Activated CD8-positive, alpha-beta memory T cell treated with anti-CD3 and anti-CD28 coated beads for 48 hours (primary cell): ENCODE data around the gene BBS7.
A peak's percentile ranks its signal among the peaks of the same experiment; 100 is the strongest.

Source experiments
- DNase-seq, 3 experiments: peaks; one replicate each; pipeline ENCODE4 v3.0.0-alpha.2; 2020; ENCODE audit warnings: low read depth in 2 of 3, low spot score in 2 of 3

BBS7 gene, protein sequence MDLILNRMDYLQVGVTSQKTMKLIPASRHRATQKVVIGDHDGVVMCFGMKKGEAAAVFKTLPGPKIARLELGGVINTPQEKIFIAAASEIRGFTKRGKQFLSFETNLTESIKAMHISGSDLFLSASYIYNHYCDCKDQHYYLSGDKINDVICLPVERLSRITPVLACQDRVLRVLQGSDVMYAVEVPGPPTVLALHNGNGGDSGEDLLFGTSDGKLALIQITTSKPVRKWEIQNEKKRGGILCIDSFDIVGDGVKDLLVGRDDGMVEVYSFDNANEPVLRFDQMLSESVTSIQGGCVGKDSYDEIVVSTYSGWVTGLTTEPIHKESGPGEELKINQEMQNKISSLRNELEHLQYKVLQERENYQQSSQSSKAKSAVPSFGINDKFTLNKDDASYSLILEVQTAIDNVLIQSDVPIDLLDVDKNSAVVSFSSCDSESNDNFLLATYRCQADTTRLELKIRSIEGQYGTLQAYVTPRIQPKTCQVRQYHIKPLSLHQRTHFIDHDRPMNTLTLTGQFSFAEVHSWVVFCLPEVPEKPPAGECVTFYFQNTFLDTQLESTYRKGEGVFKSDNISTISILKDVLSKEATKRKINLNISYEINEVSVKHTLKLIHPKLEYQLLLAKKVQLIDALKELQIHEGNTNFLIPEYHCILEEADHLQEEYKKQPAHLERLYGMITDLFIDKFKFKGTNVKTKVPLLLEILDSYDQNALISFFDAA

DNA sequence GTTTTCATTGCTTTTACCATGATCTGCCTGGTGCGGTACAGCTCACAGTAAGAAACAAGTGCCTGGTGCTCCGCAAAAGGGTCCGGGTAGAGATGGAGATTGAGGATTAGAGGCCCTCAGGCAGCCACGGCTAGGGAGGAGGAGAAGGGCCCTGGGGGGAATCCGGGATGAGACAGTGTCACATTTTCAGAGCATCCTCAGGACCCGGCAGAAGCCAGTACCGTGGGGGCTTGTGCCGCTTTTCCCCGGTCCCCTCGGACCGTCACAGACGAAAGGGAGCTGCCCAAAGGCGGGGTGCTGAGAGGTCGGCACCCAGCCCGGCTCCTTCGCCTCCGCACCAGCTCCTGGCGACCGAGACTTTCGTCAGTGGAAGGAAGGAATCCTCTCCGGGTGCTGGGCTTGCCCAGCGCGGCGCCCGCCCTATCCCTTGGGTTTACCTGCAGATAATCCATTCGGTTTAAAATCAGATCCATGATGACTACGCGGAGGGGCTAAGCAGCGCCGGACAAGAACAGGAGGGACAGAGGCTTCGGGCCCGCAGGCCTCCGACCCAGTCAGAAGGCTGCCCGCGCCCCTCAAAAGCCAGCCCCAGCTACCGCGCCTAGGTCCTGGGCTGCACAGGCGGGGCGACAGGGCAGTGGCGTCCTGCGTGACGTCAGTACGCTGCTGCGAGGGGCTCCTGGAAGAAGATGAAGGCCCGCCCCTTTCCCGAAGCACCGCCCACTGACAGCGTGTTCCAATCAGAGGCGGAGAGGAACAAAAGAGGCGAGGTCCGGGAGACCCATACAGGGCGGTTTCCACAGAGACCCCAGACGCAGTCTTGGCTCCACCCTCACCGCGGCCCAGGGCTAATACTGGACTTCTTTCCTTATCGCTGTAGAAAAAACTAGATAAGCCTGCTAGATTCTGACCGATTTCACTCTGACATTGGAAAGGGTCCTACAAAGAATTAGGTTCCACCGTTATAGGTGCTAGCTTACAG lies at the start of gene BBS7:
TSS of gene BBS7 (minus strand) at position 634 of the 982 bp plus-strand sequence. CDS start at position 473, 161 bp downstream.
- peak; percentile 81 to 91 (median 87) for DNase-seq

DNA sequence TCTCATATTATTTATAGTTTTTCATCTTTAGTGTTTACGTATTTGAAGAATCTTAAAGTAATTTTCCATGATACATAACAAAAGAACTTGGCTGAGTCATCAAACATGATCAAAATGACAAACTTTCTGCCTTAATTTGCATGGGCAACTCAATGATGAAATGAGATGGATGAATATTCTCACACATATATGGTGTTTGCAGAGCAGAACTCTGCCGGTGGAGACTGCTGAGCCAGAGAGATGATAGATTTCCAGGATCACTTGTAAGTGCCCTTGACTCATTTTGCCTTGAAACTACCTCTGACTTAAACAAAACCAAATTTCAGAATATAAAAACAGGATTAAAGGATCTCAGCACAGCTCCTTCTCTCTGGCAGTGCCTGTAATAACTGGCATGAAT lies 43.4 kb upstream of the BBS7 start:
- no peak for DNase-seq

DNA sequence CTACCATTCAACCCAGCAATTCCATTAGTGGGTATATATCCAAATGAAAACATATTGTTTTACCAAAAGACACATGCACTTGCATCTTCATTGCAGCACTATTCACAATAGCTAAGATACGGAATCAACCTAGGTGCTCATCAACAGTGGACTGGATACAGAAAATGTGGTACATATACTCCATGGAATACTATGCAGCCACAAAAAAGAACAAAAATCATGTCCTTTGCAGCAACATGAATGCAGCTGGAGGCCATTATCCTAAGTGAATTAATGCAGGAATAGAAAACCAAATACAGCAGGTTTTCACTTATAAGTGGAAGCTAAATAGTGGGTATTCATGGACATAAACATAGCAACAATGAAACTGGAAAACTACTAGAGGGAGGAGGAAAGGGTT lies 38.1 kb upstream of the BBS7 start:
- no peak for DNase-seq

DNA sequence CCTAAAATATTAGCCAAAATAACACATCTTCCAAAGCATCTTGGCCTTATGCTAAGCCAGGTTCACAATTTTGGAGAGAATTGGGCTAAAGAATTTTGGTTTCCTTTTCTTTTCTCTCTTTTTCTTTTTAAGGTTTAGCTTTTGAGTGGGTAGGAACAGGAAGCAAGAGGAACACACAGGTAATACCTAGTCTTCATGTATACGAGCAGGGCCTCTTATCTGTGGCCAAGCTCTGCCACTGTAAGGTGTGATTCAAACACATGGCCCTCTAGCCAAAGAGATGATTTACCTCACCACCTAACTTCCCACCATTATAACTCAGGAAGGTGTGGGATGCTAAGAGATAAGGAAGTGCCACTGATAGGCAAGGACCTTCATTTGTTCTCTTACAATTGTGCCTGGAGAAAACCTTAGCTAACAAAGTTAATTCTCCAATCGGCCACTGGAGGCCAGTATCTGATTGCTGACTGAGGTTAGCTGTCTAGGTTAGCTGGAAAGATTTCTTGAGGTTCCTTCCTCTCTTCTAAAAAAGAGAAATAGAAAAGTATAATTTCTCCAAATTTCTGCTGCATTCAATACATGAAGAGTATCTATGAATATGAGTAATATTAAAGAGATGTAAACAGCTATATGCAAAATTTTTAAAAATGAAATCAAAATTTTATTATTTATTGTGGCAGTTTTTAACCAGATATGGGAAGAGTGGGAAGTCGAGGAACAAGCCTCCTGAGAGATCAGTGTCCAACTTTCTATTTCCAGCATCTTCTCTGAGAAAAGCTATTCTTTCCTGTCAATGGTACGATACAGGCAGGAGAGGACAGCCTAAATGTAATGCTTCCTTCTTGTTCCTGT lies 30.1 kb upstream of the BBS7 start:
- no peak for DNase-seq

DNA sequence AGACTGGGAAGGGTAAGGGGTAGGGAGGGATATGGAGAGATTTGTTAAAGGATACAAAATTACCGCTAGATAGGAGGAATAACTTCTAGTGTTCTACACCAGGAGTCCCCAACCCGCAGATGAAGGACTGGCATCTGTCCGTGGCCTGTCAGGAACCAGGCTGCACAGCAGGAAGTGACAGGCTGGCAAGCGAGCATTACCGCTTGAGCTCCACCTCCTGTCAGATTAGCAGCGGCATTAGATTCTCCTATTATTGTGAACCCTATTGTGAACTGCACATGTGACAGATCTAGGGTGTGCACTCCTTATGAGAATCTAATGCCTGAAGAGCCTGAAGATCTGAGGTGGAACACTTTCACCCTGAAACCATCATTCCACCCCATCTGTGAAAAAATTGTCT lies 27.9 kb upstream of the BBS7 start:
- no peak for DNase-seq

DNA sequence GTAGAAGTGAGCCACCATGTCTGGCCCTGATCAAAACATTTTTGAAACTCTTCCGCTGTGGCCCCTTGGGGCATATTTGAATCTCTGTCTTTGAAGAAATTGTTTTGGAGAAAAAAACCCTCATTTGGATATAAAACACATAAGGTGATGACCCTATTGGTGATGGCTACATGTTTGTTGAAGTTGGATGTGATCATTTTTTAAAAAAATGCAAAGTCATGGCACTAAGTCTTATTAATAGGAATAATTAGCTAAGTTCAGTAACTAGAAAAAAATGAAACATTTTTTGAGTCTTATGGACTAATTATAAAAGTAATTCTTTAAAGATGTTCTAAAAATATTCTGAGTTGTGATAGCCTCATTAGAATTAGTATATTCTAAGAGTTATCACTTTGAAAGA lies 17.9 kb upstream of the BBS7 start:
- DNase-seq = no peak

DNA sequence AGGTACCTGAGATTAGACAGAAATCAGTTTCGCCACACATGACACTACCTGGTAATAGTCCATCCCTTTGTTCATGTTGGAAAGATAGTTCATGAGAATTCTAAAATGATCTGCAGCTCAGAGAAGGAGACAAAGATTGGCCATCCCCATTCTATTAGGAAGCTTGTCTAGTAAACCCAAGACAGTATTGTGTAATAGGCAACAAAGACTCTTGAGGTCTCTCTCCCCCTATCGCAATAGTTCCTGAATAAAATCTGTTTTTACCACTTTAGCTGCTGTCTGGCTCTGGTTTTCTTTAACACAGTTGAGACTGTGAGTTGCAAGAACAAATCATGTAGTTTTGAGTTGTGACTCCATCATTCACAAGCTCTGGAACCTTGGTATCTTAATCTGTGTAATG lies 14.8 kb upstream of the BBS7 start:
- no peak for DNase-seq

DNA sequence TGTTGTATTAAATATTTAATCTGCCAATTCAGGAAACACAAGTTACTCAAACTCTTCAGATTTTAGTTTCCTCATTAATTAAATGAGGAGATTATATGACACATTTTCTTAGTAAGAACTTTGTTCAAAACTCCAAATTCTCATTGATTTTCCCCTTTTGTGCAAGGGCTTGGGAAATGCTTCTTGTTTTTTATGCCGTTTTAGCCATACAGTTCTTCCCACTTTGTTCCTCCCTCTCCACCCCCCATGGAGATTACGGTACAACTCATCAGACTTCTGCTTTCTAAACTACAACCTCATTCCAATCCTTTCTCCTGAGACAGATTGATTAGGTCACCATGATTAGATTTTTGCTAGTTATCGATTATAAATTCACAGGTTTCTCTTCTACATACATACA lies 10.9 kb upstream of the BBS7 start:
- no peak for DNase-seq

DNA sequence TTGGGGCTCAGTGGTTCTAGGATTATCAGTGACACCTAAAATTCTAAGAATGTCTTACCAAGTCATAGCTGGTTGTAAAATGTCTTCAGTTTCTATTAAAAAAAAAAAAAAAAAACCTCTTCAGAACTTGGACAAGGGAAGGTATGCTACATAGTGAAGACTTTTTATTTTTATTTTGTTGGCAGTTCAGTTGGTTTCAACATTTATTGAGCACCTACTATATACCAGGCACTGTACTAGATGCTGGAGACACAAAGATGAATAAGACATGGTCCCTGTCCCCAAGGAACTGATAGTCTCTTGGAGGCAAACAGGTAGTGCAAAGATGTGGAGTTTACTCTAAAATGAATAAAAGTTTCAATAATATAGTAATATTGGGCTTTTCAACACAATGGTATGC lies 8.9 kb upstream of the BBS7 start:
- no peak for DNase-seq

DNA sequence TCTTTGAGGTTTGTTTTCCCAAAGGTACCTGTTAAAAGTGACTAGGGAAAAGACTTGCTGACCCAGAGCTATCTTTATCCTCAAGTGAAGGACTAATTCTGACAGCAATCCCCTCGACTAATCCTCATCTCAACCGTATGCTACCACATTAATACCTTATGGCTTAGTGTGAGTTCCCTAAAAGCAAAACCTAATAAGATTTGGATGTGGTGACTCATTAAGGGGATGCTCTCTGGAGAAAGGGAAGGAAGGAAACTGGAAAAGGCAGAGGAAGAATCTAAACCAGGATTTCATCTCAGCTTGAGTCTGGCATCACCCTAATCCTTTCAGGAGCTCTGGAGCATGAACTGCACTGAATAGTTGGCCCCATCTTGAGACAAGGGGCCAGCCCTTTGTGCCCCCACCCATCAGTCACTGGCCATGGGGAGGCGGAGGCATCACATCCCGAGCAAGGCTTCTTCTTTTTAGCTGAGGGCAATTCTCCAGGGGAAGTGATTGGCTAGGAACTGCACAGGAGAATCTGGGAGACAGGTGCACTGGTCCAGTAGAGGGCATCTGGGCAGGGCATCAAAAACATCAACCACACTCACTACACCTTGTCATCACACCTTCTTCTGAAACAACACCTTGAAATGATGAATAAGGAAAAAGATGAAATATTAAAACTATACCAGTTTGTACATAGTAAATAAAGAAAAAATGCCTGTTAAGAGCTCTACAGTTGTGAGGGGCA lies 6.9 kb upstream of the BBS7 start:
- DNase-seq = no peak

DNA sequence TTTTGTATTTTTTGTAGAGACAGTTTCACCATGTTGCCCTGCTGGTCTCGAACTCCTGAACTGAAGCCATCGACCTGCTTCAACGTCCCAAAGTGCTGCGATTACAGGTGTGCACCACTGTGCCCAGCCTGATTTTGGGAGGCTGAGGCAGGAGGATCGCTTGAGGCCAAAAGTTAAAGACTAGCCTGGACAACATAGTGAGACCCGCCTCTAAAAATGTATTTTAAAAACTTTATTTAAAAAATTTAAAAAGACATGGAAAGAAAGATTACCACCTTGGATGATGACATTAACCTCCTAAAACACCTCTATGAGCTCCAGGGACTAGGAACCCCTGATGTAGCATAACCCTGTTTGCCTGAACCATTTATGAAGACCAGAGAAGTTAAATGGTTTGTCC lies 5.8 kb upstream of the BBS7 start:
- DNase-seq = no peak

DNA sequence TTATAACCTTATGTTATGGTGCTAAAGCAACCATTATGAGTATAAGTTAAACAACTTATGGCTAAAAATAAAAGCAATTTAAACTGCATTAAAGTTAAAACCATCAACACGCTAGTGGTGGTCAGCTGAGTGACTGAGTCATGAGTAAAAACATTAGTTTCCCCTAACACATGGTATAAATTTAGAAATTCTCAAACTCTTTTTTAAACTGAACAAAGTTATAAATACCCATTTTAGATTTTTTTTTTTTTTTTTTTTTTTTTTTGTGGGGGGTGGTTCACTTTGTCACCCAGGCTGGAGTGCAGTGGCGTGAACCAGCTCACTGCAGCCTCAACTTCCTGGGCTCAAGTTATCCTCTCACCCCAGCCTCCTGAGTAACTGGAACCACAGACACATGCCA lies 5.4 kb upstream of the BBS7 start:
- DNase-seq = no peak

DNA sequence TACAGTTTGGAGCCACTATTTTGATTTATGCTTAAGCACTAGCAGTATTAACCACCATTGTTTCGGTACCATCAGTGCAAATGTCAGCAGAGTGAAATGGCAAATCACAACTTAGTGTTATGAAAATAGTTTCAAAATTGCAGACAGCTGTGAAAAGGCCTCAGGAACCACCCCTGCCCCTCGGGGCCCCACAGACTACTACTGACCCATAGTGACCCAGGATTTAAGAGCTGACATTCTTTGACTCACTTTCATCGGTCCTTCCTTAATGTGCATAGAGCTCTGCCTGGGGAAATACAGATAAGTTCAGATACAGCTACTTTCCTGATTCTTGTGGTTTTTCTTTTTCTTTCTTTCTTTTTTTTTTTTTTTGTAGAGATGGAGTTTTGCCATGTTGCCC lies 3.3 kb upstream of the BBS7 start:
- no peak for DNase-seq

DNA sequence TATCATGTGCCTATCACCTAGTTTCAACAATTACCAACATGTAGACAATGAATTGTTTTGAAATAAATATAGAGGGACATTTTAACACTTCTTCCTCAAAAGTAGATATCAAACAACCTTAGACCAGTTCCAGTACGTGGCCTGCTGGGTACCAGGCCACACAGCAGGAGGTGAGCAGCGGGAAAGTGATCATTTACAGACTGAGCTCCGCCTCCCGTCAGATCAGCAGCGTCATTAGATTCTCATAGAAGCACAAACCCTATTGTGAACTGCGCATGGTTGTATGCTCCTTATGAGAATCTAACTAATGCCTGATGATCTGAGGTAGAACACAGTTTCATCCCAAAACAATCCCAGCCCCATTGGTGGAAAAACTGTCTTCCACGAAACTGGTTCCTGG lies 6.5 kb downstream of the BBS7 start:
- DNase-seq = no peak

DNA sequence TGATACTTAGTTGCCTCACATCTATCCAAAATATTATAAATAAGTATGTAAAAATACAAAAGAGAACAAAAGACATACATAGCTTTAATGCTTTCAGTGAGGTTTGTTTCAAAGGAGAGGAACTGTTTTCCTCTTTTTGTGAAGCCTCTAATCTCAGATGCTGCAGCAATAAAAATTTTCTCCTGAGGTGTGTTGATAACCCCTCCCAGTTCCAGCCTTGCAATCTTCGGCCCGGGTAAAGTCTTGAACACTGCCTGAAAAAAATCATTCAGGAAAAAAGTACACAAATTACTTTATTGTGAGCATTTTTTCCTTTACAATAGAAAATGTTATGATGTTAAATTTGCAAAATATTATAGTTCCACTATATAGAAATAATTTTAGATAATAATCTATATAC lies 8.8 kb downstream of the BBS7 start:
- DNase-seq = no peak

DNA sequence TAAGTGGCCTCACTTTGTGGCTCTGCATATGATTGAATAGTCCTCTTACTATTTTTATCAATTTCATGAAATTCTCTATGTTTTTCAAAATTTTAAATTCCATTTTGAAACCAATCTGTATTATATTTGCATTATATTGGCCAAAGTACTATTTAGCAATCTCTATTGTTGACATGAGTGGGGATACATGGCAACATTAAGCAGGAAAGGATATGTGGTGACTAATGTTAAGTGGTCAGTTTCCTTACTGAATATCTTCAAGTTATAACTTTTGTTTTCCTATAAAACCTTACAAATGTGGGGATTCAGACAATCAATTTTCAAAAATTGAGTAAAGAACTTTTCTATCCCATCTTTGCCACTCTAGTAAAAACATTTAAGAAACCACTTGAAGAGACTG lies 10.2 kb downstream of the BBS7 start:
- DNase-seq = no peak

DNA sequence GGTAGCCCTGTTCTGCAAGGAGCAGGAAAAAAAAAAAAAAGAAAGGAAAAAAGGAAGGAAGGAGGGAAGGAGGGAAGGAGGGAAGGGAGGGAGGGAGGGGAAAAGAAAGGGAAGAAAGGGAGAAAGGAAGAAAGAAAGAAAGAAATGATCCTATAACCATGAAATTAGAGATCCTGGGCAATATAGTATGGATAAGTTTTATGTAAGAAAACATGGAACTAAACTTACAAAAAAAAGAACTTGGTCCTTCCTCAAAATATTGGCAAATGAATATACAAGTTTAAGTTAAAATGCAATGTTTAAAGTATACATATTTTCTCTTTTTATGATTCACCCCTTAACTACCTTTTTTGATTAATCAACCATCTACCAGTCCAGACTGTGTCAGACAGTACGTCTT lies 18.9 kb downstream of the BBS7 start:
- no peak for DNase-seq

DNA sequence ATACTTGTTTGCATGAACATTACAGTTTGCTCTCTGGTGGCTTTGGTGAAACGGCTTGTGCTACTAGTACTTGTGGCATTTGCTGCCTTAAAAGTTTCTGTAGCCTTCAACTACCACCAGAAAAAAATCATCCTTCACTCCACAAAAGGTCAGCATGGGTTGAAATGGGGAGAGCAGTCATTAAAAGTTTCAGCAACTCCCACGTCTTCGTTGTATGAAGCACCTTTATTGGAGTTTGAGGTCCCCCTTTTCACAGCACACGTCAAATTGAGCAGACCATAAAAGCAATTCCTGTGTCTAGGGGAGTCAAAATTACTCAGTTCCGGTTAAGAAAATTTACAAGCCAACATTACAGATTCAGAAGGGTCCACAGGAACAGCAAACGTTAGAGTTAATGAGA lies 23.6 kb downstream of the BBS7 start:
- no peak for DNase-seq

DNA sequence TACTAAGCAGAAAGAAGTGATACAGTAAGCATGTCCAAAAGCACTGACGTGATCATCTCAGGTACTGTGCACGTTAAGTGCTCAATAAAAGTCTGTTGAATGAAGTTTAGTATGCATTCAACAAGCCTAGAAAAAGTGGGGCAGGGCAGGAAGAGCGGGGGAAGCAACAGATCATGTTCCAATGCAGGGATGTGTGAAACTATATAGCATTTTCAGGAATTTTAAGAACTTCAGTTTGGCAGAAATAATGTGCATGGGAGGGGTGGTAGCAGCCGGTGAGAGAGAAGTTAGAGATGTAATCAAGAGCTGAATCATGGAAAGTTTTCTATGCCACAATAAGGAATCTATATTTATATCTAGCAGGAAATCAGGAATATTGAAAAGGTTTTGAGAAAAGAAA lies 27.4 kb downstream of the BBS7 start:
- no peak for DNase-seq

DNA sequence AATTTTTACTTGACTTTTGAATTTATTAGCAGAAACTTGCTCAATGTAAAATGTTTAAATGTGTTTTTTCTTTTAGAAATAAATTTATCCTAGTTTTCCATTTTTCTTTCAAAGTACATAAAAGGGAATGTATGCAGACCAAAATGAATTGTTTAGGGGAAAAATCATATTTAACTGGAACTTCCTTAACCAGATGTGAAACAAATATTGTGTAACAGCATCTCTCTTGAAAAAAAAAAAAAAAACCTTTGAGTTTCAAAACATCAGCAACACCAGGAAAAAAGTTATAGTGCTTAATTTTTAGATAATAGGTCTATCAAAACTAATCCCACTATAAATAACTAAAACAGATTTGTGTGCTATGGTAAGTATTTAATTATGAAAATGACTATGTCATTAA lies 32.1 kb downstream of the BBS7 start:
- no peak for DNase-seq
